HG02981 (cell line): ENCODE results near the gene MAGOHB.
"Not testable (repeated sequence)": the region's sequence is repeated elsewhere in the genome, so short reads cannot be mapped to it uniquely, and the experiment has no call there.

ENCODE experiments used
- ATAC-seq: cut with Tn5 transposase; IDR thresholded peaks from one replicate; pipeline ENCODE4 v1.9.1; 2021; ENCODE audit warnings: mild to moderate bottlenecking, moderate library complexity; ENCODE audit not compliant: unreplicated experiment

Gene MAGOHB

GRCh38 chr12:10612984-10613348, 443 bp downstream of the MAGOHB start:
- ATAC-seq: peak; percentile 4

- ATAC-seq: no peak
Measured at GRCh38 chr12:10612110-10612509, 1.3 kb downstream of the MAGOHB start.

GRCh38 chr12:10611258-10611657, 2.2 kb downstream of the MAGOHB start:
- not testable (repeated sequence) for ATAC-seq

GRCh38 chr12:10610188-10610587, 3.2 kb downstream of the MAGOHB start:
- no peak for ATAC-seq

- ATAC-seq: no peak
Measured at GRCh38 chr12:10607885-10608458, 5.4 kb downstream of the MAGOHB start.

- no peak for ATAC-seq
Measured at GRCh38 chr12:10601860-10602259, 11.5 kb downstream of the MAGOHB start.

- ATAC-seq: no peak
Measured at GRCh38 chr12:10600988-10601387, 12.4 kb downstream of the MAGOHB start.

- ATAC-seq: no peak
Measured at GRCh38 chr12:10595881-10596280, 17.5 kb downstream of the MAGOHB start.

GRCh38 chr12:10590966-10591365, 22.4 kb downstream of the MAGOHB start:
- no peak for ATAC-seq

- no peak for ATAC-seq
Measured at GRCh38 chr12:10584415-10584814, 29.0 kb downstream of the MAGOHB start.

- ATAC-seq: no peak
Measured at GRCh38 chr12:10582704-10583103, 30.7 kb downstream of the MAGOHB start.

- not testable (repeated sequence) for ATAC-seq
Measured at GRCh38 chr12:10582133-10582532, 31.3 kb downstream of the MAGOHB start.

GRCh38 chr12:10574307-10574706, 39.1 kb downstream of the MAGOHB start:
- no peak for ATAC-seq

- not testable (repeated sequence) for ATAC-seq
Measured at GRCh38 chr12:10572021-10572490, 41.4 kb downstream of the MAGOHB start.

GRCh38 chr12:10571141-10571540, 42.3 kb downstream of the MAGOHB start:
- ATAC-seq: no peak

GRCh38 chr12:10567813-10568212, 45.6 kb downstream of the MAGOHB start:
- ATAC-seq: no peak

- no peak for ATAC-seq
Measured at GRCh38 chr12:10563966-10564365, 49.4 kb downstream of the MAGOHB start.

- no peak for ATAC-seq
Measured at GRCh38 chr12:10563002-10563401, 50.4 kb downstream of the MAGOHB start.

GRCh38 chr12:10562306-10562933, 51.0 kb downstream of the MAGOHB start:
- no peak for ATAC-seq

- ATAC-seq: no peak
Measured at GRCh38 chr12:10559244-10559643, 54.2 kb downstream of the MAGOHB start.

GRCh38 chr12:10558789-10559188, 54.6 kb downstream of the MAGOHB start:
- no peak for ATAC-seq

GRCh38 chr12:10558301-10558700, 55.1 kb downstream of the MAGOHB start:
- ATAC-seq: no peak

- no peak for ATAC-seq
Measured at GRCh38 chr12:10557766-10558165, 55.6 kb downstream of the MAGOHB start.
